H9 (cell line): ENCODE measurements around the gene KIAA1671. TPM values are rescaled to one million over a fixed set of nuclear protein-coding genes. Genes with fewer than 3 reads are reported as not detected.

Source experiments
- DNase-seq: peaks from one replicate; pipeline ENCODE4 v3.0.0-alpha.2; 2017
- H2AFZ ChIP-seq: one replicate; pipeline ENCODE4 v1.6.1; 2013; ENCODE audit warnings: mild to moderate bottlenecking, low read length, control low read depth, moderate library complexity
- H2AK5ac ChIP-seq: 2 replicates; pipeline ENCODE4 v1.6.1; 2013; ENCODE audit warnings: low read length, control low read depth, mixed read lengths; ENCODE audit not compliant: insufficient read length
- H2BK120ac ChIP-seq: one replicate; pipeline ENCODE4 v1.6.1; 2013; ENCODE audit warnings: low read depth, mild to moderate bottlenecking, low read length, control low read depth, inconsistent platforms; ENCODE audit not compliant: poor library complexity, severe bottlenecking
- H2BK12ac ChIP-seq: 2 replicates; pipeline ENCODE4 v1.6.1; 2013; ENCODE audit warnings: low read length, control low read depth, mixed read lengths, low read depth; ENCODE audit not compliant: insufficient read length
- H2BK15ac ChIP-seq: 2 replicates; pipeline ENCODE4 v1.6.1; 2013; ENCODE audit warnings: low read depth, low read length, control low read depth
- H2BK20ac ChIP-seq: one replicate; pipeline ENCODE4 v1.6.1; 2013; ENCODE audit warnings: low read depth, mild to moderate bottlenecking, low read length, control low read depth, inconsistent platforms; ENCODE audit not compliant: poor library complexity, severe bottlenecking
- H2BK5ac ChIP-seq: 2 replicates; pipeline ENCODE4 v1.6.1; 2013; ENCODE audit warnings: low read length, control low read depth, mixed read lengths; ENCODE audit not compliant: insufficient read length
- H3K14ac ChIP-seq: 2 replicates; pipeline ENCODE4 v1.6.1; 2013; ENCODE audit warnings: low read length, control low read depth; ENCODE audit not compliant: insufficient read depth
- H3K18ac ChIP-seq: 2 replicates; pipeline ENCODE4 v1.6.1; 2013; ENCODE audit warnings: low read depth, mild to moderate bottlenecking, mixed read lengths, low read length, control low read depth; ENCODE audit not compliant: insufficient read length
- H3K23ac ChIP-seq: 2 replicates; pipeline ENCODE4 v1.6.1; 2013; ENCODE audit warnings: low read length, control low read depth, mixed read lengths, low read depth; ENCODE audit not compliant: insufficient read length
- H3K23me2 ChIP-seq: 2 replicates; pipeline ENCODE4 v1.6.1; 2013; ENCODE audit warnings: low read depth, mild to moderate bottlenecking, mixed read lengths, low read length, control low read depth; ENCODE audit not compliant: insufficient read length, poor library complexity, severe bottlenecking
- H3K27ac ChIP-seq: 2 replicates; pipeline ENCODE4 v1.5.1; 2013; ENCODE audit warnings: low read length, control low read depth, mixed read lengths, low read depth; ENCODE audit not compliant: insufficient read length
- H3K27me3 ChIP-seq: 2 replicates; pipeline ENCODE4 v1.6.1; 2013; ENCODE audit warnings: low read length, control low read depth, inconsistent platforms; ENCODE audit not compliant: insufficient read depth
- H3K4ac ChIP-seq: 2 replicates; pipeline ENCODE4 v1.6.1; 2013; ENCODE audit warnings: low read depth, mild to moderate bottlenecking, control low read depth, inconsistent platforms, low read length, moderate library complexity
- H3K4me1 ChIP-seq: 2 replicates; pipeline ENCODE4 v1.6.1; 2013; ENCODE audit warnings: low read length, control low read depth, inconsistent platforms; ENCODE audit not compliant: insufficient read depth
- H3K4me2 ChIP-seq: 2 replicates; pipeline ENCODE4 v1.6.1; 2013; ENCODE audit warnings: low read length, control low read depth, mixed read lengths; ENCODE audit not compliant: insufficient read length, insufficient read depth
- H3K56ac ChIP-seq: 2 replicates; pipeline ENCODE4 v1.6.1; 2013; ENCODE audit warnings: low read depth, mild to moderate bottlenecking, mixed read lengths, low read length, control low read depth; ENCODE audit not compliant: insufficient read length
- H3K79me1 ChIP-seq: 2 replicates; pipeline ENCODE4 v1.6.1; 2013; ENCODE audit warnings: low read depth, mild to moderate bottlenecking, moderate library complexity, low read length, control low read depth, inconsistent platforms; ENCODE audit not compliant: insufficient read depth, poor library complexity, severe bottlenecking
- H3K79me2 ChIP-seq: 2 replicates; pipeline ENCODE4 v1.6.1; 2013; ENCODE audit warnings: low read length, control low read depth, inconsistent platforms; ENCODE audit not compliant: insufficient read depth
- H3K9ac ChIP-seq: 2 replicates; pipeline ENCODE4 v1.6.1; 2013; ENCODE audit warnings: low read length, control low read depth, mixed read lengths; ENCODE audit not compliant: insufficient read length; ENCODE audit errors: extremely low read depth
- H3K9me3 ChIP-seq: one replicate; pipeline ENCODE4 v1.6.1; 2013; ENCODE audit warnings: low read depth, low read length, inconsistent platforms; ENCODE audit not compliant: control insufficient read depth
- H3T11ph ChIP-seq: one replicate; pipeline ENCODE4 v1.6.1; 2013; ENCODE audit warnings: mild to moderate bottlenecking, low read length, control low read depth, inconsistent platforms
- H4K20me1 ChIP-seq: one replicate; pipeline ENCODE4 v1.6.1; 2013; ENCODE audit not compliant: control insufficient read depth, insufficient read length, insufficient read depth
- H4K5ac ChIP-seq: 2 replicates; pipeline ENCODE4 v1.6.1; 2013; ENCODE audit warnings: low read depth, mild to moderate bottlenecking, mixed read lengths, low read length, control low read depth; ENCODE audit not compliant: insufficient read length
- H4K8ac ChIP-seq: replicated peaks from 2 replicates; pipeline ENCODE4 v1.6.1; 2013; ENCODE audit warnings: low read length, control low read depth, mixed read lengths, low read depth; ENCODE audit not compliant: insufficient read length
- H4K91ac ChIP-seq: 2 replicates; pipeline ENCODE4 v1.6.1; 2013; ENCODE audit warnings: low read depth, mild to moderate bottlenecking, moderate library complexity, mixed read lengths, low read length, control low read depth; ENCODE audit not compliant: insufficient read length
- H3K27ac Mint-ChIP-seq, 3 experiments: 2 replicates in 2 of 3; 3 replicates in 1 of 3; pipeline ENCODE4 v1.8.0; 2020 to 2021; ENCODE audit warnings: mixed read lengths in 3 of 3, mild to moderate bottlenecking in 1 of 3, moderate library complexity in 1 of 3
- H3K27me3 Mint-ChIP-seq: 2 replicates; pipeline ENCODE4 v1.8.0; 2021; ENCODE audit warnings: low read depth, mild to moderate bottlenecking, moderate library complexity, mixed read lengths
- H3K36me3 Mint-ChIP-seq, 3 experiments: 2 replicates in 2 of 3; 3 replicates in 1 of 3; pipeline ENCODE4 v1.8.0; 2020 to 2021; ENCODE audit warnings: low read depth in 3 of 3, mixed read lengths in 3 of 3; ENCODE audit not compliant: insufficient read depth in 1 of 3
- H3K4me1 Mint-ChIP-seq, 2 experiments: 2 replicates each; pipeline ENCODE4 v1.8.0; 2020; ENCODE audit warnings: mixed read lengths in 2 of 2
- H3K4me3 Mint-ChIP-seq, 2 experiments: 2 replicates in 1 of 2; 3 replicates in 1 of 2; pipeline ENCODE4 v1.8.0; 2020 to 2021; ENCODE audit warnings: mild to moderate bottlenecking in 2 of 2, mixed read lengths in 2 of 2, moderate library complexity in 1 of 2
- H3K9me3 Mint-ChIP-seq, 2 experiments: 2 replicates in 1 of 2; 3 replicates in 1 of 2; pipeline ENCODE4 v1.8.0; 2020; ENCODE audit warnings: mild to moderate bottlenecking in 2 of 2, mixed read lengths in 2 of 2, moderate library complexity in 1 of 2
- WGBS: extraction: QIAGEN DNeasy Blood & Tissue Kit; methylation state at CpG from one replicate; pipeline ENCODE4 v1.1.7; 2013; ENCODE audit warnings: missing lambda C conversion rate, low lambda C conversion rate, mixed read lengths; ENCODE audit not compliant: insufficient read length; ENCODE audit errors: extremely low coverage; 5-methylcytosine and 5-hydroxymethylcytosine counted together
- total RNA-seq: library from RNA; stranded (reverse); gene quantifications from 2 replicates; pipeline ENCODE4 v1.2.1, GENCODE V29; 2021
- TF ChIP-seq, protein P1 (sequence below): fragments of 200-600 bp; sonication (generic); conservative IDR thresholded peaks from 3 replicates; pipeline ENCODE4 v1.8.0; 2021; ENCODE audit warnings: antibody characterized with exemption, mild to moderate bottlenecking

KIAA1671 gene
- total RNA-seq, 1 experiment from 2014 or later: 22.6 TPM

DNA sequence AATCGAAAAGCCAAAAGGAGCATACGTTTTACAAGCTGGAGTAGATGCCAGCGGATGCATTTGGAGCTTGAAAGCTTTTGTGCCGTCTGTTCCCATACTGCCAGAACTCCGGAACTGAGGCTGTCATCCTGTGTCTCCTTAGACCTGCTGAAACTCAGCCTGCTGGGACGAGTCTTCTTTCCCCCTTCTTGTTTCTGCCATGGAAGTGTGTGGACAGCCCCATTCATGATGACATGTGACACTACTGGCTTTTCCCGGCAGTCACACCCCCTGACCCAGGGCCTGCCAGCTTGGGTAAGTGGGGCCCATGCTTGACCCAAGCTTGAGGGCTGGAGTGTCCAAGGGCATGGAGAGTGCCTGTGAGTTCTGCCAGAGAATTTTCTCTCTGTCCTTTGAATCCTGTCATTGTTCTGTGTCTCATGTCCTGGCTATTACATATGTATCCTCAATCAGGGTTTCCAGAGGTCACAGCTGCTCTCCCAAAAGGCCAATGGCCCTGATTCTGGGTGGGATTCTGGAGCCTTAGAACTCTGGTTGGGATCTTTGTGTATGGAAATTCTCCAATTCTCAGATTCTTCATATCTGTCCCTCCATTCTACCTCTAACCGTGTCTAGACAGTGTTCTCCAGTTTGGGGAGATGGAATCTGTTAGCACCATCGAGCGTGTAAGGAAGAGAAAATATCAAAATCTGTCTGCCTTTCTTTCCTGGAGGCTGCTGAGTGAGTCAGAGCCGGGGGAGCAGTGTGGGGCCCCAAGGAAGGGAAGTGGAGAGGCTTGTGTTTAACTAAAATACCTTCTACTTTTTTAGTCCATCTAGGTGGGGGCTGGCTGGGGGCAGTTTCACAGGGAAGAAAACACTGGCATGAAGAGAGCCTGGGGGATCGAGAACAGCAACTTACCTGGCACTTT, 73.2 kb downstream of the KIAA1671 start:
- Mint-ChIP-seq H3K4me3 (no peak overlapping the region), H3K36me3 (peaks cover 2 to 15% (median 14%) of the 10 kb centered on the region in 3 experiments; a peak in 4 of 7 replicates), H3K9me3 (no peaks in the 10 kb centered on the region), H3K4me1 (peaks cover 12 to 22% of the 10 kb centered on the region in 2 experiments), H3K27me3 (no peaks in the 10 kb centered on the region), H3K27ac (peak overlapping the region; percentile 67 to 90 (median 68); a peak in 4 of 7 replicates)
- H3K9ac ChIP-seq: no peak overlapping the region
- no peak overlapping the region for H4K5ac ChIP-seq
- H2AFZ ChIP-seq: no peak overlapping the region
- H2AK5ac ChIP-seq: no peak overlapping the region
- H2BK20ac ChIP-seq: no peak overlapping the region
- no peak overlapping the region for H3K18ac ChIP-seq
- H3K9me3 ChIP-seq: no peaks in the 10 kb centered on the region
- no peak for DNase-seq
- no peaks in the 10 kb centered on the region for H4K20me1 ChIP-seq
- no peak overlapping the region for H3K4me2 ChIP-seq
- H3K56ac ChIP-seq: no peak overlapping the region
- H3K79me1 ChIP-seq: no peaks in the 10 kb centered on the region
- TF ChIP-seq, protein P1, sequence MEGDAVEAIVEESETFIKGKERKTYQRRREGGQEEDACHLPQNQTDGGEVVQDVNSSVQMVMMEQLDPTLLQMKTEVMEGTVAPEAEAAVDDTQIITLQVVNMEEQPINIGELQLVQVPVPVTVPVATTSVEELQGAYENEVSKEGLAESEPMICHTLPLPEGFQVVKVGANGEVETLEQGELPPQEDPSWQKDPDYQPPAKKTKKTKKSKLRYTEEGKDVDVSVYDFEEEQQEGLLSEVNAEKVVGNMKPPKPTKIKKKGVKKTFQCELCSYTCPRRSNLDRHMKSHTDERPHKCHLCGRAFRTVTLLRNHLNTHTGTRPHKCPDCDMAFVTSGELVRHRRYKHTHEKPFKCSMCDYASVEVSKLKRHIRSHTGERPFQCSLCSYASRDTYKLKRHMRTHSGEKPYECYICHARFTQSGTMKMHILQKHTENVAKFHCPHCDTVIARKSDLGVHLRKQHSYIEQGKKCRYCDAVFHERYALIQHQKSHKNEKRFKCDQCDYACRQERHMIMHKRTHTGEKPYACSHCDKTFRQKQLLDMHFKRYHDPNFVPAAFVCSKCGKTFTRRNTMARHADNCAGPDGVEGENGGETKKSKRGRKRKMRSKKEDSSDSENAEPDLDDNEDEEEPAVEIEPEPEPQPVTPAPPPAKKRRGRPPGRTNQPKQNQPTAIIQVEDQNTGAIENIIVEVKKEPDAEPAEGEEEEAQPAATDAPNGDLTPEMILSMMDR: no peak
- no peak overlapping the region for H3T11ph ChIP-seq
- H3K27ac ChIP-seq: no peak overlapping the region
- no peaks in the 10 kb centered on the region for H3K27me3 ChIP-seq
- no CpG with 5 or more reads among the region's 12 CpGs for WGBS
- H3K4ac ChIP-seq: no peak overlapping the region
- no peaks in the 10 kb centered on the region for H3K79me2 ChIP-seq
- no peaks in the 10 kb centered on the region; the same call in 1 of the 2 replicates for H3K4me1 ChIP-seq
- no peak overlapping the region for H2BK120ac ChIP-seq
- H2BK12ac ChIP-seq: no peak overlapping the region
- H2BK15ac ChIP-seq: 0 out of 2 replicates have a peak overlapping the region, but pooled peaks have one; percentile 83
- H3K23me2 ChIP-seq: no peaks in the 10 kb centered on the region
- no peak overlapping the region for H4K8ac ChIP-seq
- H3K23ac ChIP-seq: no peak overlapping the region
- H3K14ac ChIP-seq: no peak overlapping the region; the same call in 1 of the 2 replicates
- no peak overlapping the region for H2BK5ac ChIP-seq
- peak overlapping the region; percentile 53 for H4K91ac ChIP-seq
